NCI-H2196 treated with DMSO at 0.1 percent for 48 hours (cell line): ENCODE data around the gene SUPT20HL1.

Source experiments
- DNase-seq: peaks from one replicate; lab custom pipeline; 2025; ENCODE audit not compliant: unreplicated experiment; lab: John Stamatoyannopoulos, UW

Gene SUPT20HL1

DNA sequence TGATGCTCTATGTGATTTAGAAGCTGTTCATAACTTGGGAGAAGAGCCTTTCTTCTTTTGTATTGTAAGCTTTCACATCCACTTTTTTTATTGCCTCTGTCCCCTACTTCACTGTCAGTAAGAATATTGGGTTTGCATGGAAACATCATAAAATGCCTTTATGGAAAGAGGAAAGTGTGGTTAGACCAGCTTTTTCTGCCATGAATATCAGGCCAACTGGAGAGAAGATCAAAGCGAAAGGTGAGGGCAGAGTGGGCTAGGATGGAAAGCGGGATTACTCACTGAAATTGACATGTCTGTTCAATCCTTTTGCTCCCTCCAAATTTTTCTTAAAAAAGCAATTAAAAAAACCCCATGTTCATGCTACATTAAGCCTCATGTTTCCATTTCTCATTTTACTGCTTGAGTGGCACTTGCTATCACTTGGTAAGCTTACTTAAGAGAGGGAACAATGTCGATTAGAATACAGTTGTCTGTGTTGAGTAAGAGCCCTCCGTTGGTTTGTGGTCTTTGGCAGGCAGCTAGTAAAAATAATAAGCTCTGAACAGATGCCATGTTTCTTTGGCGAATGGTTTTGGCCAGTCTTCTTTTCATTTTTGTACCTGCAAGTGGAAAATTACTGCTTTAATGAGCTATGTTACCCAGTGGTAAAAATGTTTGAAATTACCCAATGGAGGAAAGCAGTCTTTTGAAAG lies 35.9 kb downstream of the SUPT20HL1 start:
- no peak for DNase-seq

DNA sequence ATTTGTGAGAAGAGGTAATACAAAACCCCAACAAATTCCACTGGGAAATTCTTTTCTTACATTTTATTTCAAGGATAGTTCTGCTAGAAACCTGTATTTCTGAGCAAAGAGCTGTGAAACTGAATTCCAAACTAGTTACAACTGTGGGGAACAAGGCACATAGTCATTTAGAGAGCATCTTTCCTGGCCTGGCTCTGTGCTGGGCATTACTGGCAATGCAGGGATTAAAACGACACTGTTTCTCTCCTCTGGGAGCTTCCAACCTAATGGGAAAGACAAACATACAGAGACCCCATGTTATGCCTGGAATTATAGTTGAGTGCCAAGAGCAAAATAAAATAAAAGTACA lies 36.5 kb downstream of the SUPT20HL1 start:
- DNase-seq, result no peak

DNA sequence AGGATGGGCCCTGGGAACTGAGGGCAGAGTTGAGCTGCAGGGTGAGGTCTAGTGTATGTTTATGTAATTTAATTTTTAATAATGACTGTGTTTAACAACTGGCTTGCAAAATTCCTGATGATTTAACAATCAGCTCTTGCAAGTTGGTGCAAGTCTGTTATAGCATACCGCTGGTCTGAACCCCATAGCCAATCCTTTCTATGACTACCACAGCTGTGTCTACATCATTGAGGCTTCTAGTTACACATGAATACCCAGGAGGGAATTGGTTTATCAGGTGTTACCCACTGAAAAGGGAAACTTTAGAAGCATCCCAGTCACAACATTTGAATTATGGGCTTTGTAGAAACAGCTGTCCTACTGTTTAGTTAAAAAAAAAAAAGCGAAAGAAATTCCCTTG lies 38.3 kb downstream of the SUPT20HL1 start:
- DNase-seq, result no peak

DNA sequence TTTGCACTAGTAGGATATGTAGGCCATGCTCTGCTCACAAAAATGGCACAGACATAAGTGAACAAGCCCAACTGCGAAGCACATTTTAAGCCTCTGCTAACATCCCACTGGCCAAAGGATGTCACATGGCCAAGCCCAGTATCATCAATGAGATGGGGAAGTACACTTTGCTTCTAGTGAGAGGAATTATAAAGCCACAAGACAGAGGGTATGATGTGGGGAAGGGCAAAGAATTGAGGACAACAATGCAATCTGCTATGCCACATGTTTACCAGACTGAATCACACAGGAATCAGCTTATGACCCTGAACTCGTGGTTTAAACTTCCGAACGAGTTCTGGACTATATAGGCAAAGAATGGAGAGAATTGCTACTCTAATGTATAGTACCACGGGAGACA lies 39.1 kb downstream of the SUPT20HL1 start:
- DNase-seq, result no peak

DNA sequence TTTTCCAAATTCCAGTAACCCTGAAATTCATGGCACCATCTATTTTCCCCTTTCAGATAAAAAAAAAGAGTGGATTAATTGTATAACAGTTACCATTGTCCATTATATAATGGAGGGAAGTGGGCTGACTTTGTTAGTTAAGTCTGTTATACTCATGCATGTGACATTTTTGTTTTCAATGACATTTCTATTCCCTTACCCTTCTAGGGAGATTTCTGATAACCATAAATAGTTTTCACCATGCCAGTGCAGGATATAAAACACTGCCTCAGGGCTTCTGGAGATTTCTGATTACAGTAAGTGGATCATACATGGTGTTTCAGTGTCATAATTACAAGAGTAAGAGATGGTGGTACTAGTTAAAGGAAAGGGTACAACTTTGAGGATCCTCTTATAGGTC lies 45.5 kb downstream of the SUPT20HL1 start:
- DNase-seq, result no peak
